Measurements from ENCODE around the gene RNASE11. TPM values are rescaled to one million over a fixed set of nuclear protein-coding genes. Genes with fewer than 3 reads are reported as not detected.
"Not testable (repeated sequence)": the region's sequence is repeated elsewhere in the genome, so short reads cannot be mapped to it uniquely, and the experiment has no call there.

The RNASE11 gene
- total RNA-seq, 5 donors from 2014 or later (not counting 1 experiment from before 2014, with no cell fraction given): not detected

DNA sequence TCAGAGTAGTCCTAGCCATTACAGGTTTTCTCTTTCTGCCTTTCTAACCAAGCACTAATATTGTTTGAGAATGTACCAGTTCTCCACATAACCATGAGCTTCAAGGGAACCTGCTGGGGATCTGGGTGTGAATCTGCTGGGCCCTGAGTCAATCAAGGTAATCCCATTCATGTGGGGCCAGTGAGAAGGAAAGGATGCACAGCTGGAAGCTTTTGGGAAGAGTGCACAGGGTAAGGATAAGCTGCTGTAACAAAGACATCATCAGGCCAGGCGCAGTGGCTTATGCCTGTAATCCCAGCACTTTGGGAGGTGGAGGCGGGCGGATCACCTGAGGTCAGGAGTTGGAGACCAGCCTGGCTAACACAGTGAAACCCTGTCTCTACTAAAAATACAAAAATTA, 7.9 kb upstream of the RNASE11 start:
- H3K36me3 ChIP-seq (ENCODE audit: control insufficient read depth in 2 of 2, extremely low read depth in 1 of 2, insufficient read depth in 1 of 2, low read length in 1 of 2); H3K27me3 ChIP-seq (replicated peaks in 1 of 2; ENCODE audit: control insufficient read depth in 2 of 2, extremely low read depth in 1 of 2, insufficient read depth in 2 of 2, low read length in 1 of 2); CTCF ChIA-PET; H3K27ac Mint-ChIP-seq; H3K4me1 ChIP-seq (ENCODE audit: control insufficient read depth in 1 of 2, extremely low read depth in 1 of 2, insufficient read depth in 2 of 2, low read length in 2 of 2); H3K9me3 Mint-ChIP-seq; ATAC-seq (replicated peaks in 1 of 4); H3K4me3 ChIP-seq (ENCODE audit: control insufficient read depth in 1 of 2, extremely low read depth in 1 of 2, low read length in 1 of 2); POLR2A ChIA-PET; H3K27ac ChIP-seq (ENCODE audit: low read length); H3K36me3 Mint-ChIP-seq; H3K4me3 Mint-ChIP-seq; DNase-seq; H3K9me3 ChIP-seq: not testable (repeated sequence)
- Mint-ChIP-seq H3K27me3 (peaks cover 5 to 16% of the 10 kb centered on the region in 2 donors), H3K4me1 (peaks cover 4 to 11% (median 5%) of the 10 kb centered on the region in 3 donors)
- WGBS (ENCODE audit: insufficient coverage): 92% methylated on average over 3 of the region's 3 CpGs

- ChIA-PET CTCF (no interaction called here), POLR2A (no interaction called here)
- DNase-seq (no peak), ATAC-seq (replicated peaks in 1 of 4) (no peak)
- Histone ChIP-seq H3K27ac (ENCODE audit: low read length) (no peak overlapping the region), H3K27me3 (replicated peaks in 1 of 2; ENCODE audit: control insufficient read depth in 2 of 2, extremely low read depth in 1 of 2, insufficient read depth in 2 of 2, low read length in 1 of 2) (peaks cover 0 to 4% of the 10 kb centered on the region in 2 experiments), H3K4me3 (ENCODE audit: control insufficient read depth in 1 of 2, extremely low read depth in 1 of 2, low read length in 1 of 2) (no peak overlapping the region), H3K4me1 (ENCODE audit: control insufficient read depth in 1 of 2, extremely low read depth in 1 of 2, insufficient read depth in 2 of 2, low read length in 2 of 2) (no peaks in the 10 kb centered on the region), H3K9me3 (no peaks in the 10 kb centered on the region), H3K36me3 (ENCODE audit: control insufficient read depth in 2 of 2, extremely low read depth in 1 of 2, insufficient read depth in 1 of 2, low read length in 1 of 2) (no peaks in the 10 kb centered on the region)
- Mint-ChIP-seq H3K36me3 (no peaks in the 10 kb centered on the region), H3K4me1 (peaks cover 4 to 11% (median 5%) of the 10 kb centered on the region in 3 donors), H3K9me3 (no peaks in the 10 kb centered on the region), H3K4me3 (no peak overlapping the region), H3K27me3 (peaks cover 7 to 20% of the 10 kb centered on the region in 2 donors), H3K27ac (no peak overlapping the region)
- no CpG with 5 or more reads among the region's 1 CpG for WGBS (ENCODE audit: insufficient coverage)
Observed at GRCh38 chr14:20592574-20592973, 4.8 kb upstream of the RNASE11 start.

DNA sequence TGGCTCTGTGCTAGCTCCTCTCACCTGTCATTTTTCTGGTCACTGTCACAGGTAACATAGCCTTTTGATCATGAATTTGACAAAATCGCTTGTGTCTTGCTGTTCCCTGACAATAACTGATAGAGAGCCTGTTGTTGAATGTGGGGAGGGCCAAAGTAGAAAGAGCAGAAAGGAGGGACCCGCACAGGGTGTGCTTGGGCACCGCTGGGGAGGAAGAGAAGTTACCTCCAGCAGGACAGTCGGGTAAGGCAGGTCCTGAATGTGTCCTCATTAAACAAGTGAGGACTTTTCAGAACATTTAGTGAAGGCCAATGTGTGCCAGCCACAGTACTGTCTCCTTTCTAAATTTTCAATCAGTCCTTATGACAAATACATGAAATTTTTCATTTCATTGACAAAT, 3.4 kb upstream of the RNASE11 start, which contains the start of gene RNASE12:
TSS of gene RNASE12 (minus strand) at position 142 of the 400 bp plus-strand sequence. CDS start 653 bp downstream, outside the sequence.
- H3K27ac ChIP-seq (ENCODE audit: low read length): no peak within 1 kb of the TSS
- DNase-seq (no peak), ATAC-seq (replicated peaks in 1 of 4) (no peak)
- H3K27me3 Mint-ChIP-seq: peaks cover 7 to 20% of the 10 kb centered on the region in 2 donors
- H3K27me3 ChIP-seq (replicated peaks in 1 of 2; ENCODE audit: control insufficient read depth in 2 of 2, extremely low read depth in 1 of 2, insufficient read depth in 2 of 2, low read length in 1 of 2): peaks cover 0 to 6% of the 10 kb centered on the region in 2 experiments
- H3K4me3 ChIP-seq (ENCODE audit: control insufficient read depth in 1 of 2, extremely low read depth in 1 of 2, low read length in 1 of 2): no peak within 1 kb of the TSS
- no peaks in the 10 kb centered on the region for H3K4me1 ChIP-seq (ENCODE audit: control insufficient read depth in 1 of 2, extremely low read depth in 1 of 2, insufficient read depth in 2 of 2, low read length in 2 of 2)
- no peaks in the 10 kb centered on the region for H3K36me3 Mint-ChIP-seq
- ChIA-PET POLR2A (interaction anchor here in 1 of 2 donors (0.5 kb wide), 1 partner anchor 110 kb away, joined by 3 read pairs; no protein-coding TSS in a partner anchor), CTCF (no interaction called here)
- no peak within 1 kb of the TSS for H3K27ac Mint-ChIP-seq
- H3K9me3 Mint-ChIP-seq: peaks cover 0 to 3% (median under 1%) of the 10 kb centered on the region in 3 donors
- H3K4me1 Mint-ChIP-seq: peaks cover 4 to 11% (median 5%) of the 10 kb centered on the region in 3 donors
- H3K4me3 Mint-ChIP-seq: no peak within 1 kb of the TSS
- H3K36me3 ChIP-seq (ENCODE audit: control insufficient read depth in 2 of 2, extremely low read depth in 1 of 2, insufficient read depth in 1 of 2, low read length in 1 of 2): no peaks in the 10 kb centered on the region
- H3K9me3 ChIP-seq: no peaks in the 10 kb centered on the region
- 82% methylated on average over 4 of the region's 4 CpGs for WGBS (ENCODE audit: insufficient coverage)

GRCh38 chr14:20583908-20584307, 3.9 kb downstream of the RNASE11 start:
- ChIA-PET POLR2A (no interaction called here), CTCF (no interaction called here)
- Histone ChIP-seq H3K27ac (ENCODE audit: low read length) (no peak overlapping the region), H3K9me3 (no peaks in the 10 kb centered on the region), H3K36me3 (ENCODE audit: control insufficient read depth in 2 of 2, extremely low read depth in 1 of 2, insufficient read depth in 1 of 2, low read length in 1 of 2) (no peaks in the 10 kb centered on the region), H3K4me1 (ENCODE audit: control insufficient read depth in 1 of 2, extremely low read depth in 1 of 2, insufficient read depth in 2 of 2, low read length in 2 of 2) (no peaks in the 10 kb centered on the region), H3K4me3 (ENCODE audit: control insufficient read depth in 1 of 2, extremely low read depth in 1 of 2, low read length in 1 of 2) (no peak overlapping the region), H3K27me3 (replicated peaks in 1 of 2; ENCODE audit: control insufficient read depth in 2 of 2, extremely low read depth in 1 of 2, insufficient read depth in 2 of 2, low read length in 1 of 2) (peaks cover 0 to 4% of the 10 kb centered on the region in 2 experiments)
- Mint-ChIP-seq H3K9me3 (peaks cover 0 to 8% (median 5%) of the 10 kb centered on the region in 3 donors), H3K36me3 (no peaks in the 10 kb centered on the region), H3K4me3 (no peak overlapping the region), H3K27ac (no peak overlapping the region), H3K27me3 (peaks cover 4 to 8% of the 10 kb centered on the region in 2 donors), H3K4me1 (no peaks in the 10 kb centered on the region)
- DNase-seq (no peak), ATAC-seq (replicated peaks in 1 of 4) (no peak)
- 100% methylated on average over 1 of the region's 5 CpGs for WGBS (ENCODE audit: insufficient coverage)

DNA sequence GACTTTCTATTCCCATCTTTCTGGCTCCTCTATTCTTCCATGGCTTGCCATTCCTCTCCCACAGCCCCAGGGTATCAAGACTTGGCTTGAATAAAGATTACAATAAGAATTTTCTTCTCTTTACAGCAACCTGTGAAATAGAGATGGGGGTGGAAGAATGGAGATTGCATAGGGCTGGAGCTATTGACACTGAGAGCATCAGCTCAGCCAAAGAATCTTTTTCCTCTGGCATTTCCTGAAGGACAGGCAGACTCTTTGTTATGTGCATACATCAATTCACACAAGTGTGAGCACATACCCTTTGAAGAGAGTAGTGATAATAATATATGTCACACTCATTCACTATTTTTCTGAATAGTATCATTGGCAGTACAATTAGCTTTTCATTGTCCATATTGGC, 4.7 kb downstream of the RNASE11 start:
- Mint-ChIP-seq H3K27me3 (peaks cover 4 to 8% of the 10 kb centered on the region in 2 donors), H3K4me3 (no peak overlapping the region), H3K4me1 (no peaks in the 10 kb centered on the region), H3K9me3 (peaks cover 0 to 8% (median 5%) of the 10 kb centered on the region in 3 donors), H3K36me3 (no peaks in the 10 kb centered on the region), H3K27ac (no peak overlapping the region)
- CTCF ChIA-PET: no interaction called here
- POLR2A ChIA-PET: no interaction called here
- H3K27ac ChIP-seq (ENCODE audit: low read length): no peak overlapping the region
- DNase-seq: no peak
- H3K4me1 ChIP-seq (ENCODE audit: control insufficient read depth in 1 of 2, extremely low read depth in 1 of 2, insufficient read depth in 2 of 2, low read length in 2 of 2): no peaks in the 10 kb centered on the region
- H3K36me3 ChIP-seq (ENCODE audit: control insufficient read depth in 2 of 2, extremely low read depth in 1 of 2, insufficient read depth in 1 of 2, low read length in 1 of 2): no peaks in the 10 kb centered on the region
- peaks cover 0 to 4% of the 10 kb centered on the region in 2 experiments for H3K27me3 ChIP-seq (replicated peaks in 1 of 2; ENCODE audit: control insufficient read depth in 2 of 2, extremely low read depth in 1 of 2, insufficient read depth in 2 of 2, low read length in 1 of 2)
- ATAC-seq (replicated peaks in 1 of 4): no peak
- H3K9me3 ChIP-seq: no peaks in the 10 kb centered on the region
- H3K4me3 ChIP-seq (ENCODE audit: control insufficient read depth in 1 of 2, extremely low read depth in 1 of 2, low read length in 1 of 2): no peak overlapping the region

DNA sequence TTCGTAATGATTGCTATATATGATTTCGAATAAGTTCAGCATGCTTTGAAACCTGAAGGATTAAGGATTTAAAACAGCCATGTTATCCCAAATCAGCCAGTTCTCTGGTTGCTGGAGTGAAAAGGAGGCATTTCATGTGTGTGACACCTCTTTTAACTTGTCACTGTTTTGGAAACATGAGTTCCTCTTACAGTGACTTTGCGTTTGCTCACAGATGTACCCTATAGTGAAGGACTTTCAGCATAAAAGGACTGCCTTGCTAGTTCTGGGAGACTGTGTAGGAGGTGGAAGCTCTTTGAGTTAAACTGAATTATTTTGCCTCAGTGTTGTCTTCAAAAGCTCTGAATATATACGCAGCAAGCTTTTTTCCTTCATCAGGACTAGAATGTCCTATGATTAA, 7.6 kb downstream of the RNASE11 start:
- ATAC-seq (replicated peaks in 1 of 4) (no peak), DNase-seq (no peak)
- Histone ChIP-seq H3K4me3 (ENCODE audit: control insufficient read depth in 1 of 2, extremely low read depth in 1 of 2, low read length in 1 of 2) (no peak overlapping the region), H3K36me3 (ENCODE audit: control insufficient read depth in 2 of 2, extremely low read depth in 1 of 2, insufficient read depth in 1 of 2, low read length in 1 of 2) (no peaks in the 10 kb centered on the region), H3K4me1 (ENCODE audit: control insufficient read depth in 1 of 2, extremely low read depth in 1 of 2, insufficient read depth in 2 of 2, low read length in 2 of 2) (no peaks in the 10 kb centered on the region), H3K9me3 (no peaks in the 10 kb centered on the region), H3K27ac (ENCODE audit: low read length) (no peak overlapping the region), H3K27me3 (replicated peaks in 1 of 2; ENCODE audit: control insufficient read depth in 2 of 2, extremely low read depth in 1 of 2, insufficient read depth in 2 of 2, low read length in 1 of 2) (no peaks in the 10 kb centered on the region)
- Mint-ChIP-seq H3K36me3 (no peaks in the 10 kb centered on the region), H3K4me3 (no peak overlapping the region), H3K27ac (no peak overlapping the region), H3K4me1 (no peaks in the 10 kb centered on the region), H3K9me3 (no peaks in the 10 kb centered on the region), H3K27me3 (peaks cover 0 to 4% of the 10 kb centered on the region in 2 donors)
- no CpG with 5 or more reads among the region's 4 CpGs for WGBS (ENCODE audit: insufficient coverage)
- CTCF ChIA-PET: interaction anchor here in 1 of 2 donors (0.5 kb wide), 1 partner anchor 216 kb away, joined by 3 read pairs; no protein-coding TSS in a partner anchor
- POLR2A ChIA-PET: no interaction called here
